OCI-LY7 (cell line): ENCODE results near the gene CD109.

Experiments used
- EZH2phosphoT487 ChIP-seq: fragments of 200-600 bp; sonication (generic); IDR thresholded peaks from 2 replicates; pipeline ENCODE4 v1.6.1; 2018; ENCODE audit warnings: low read depth, borderline replicate concordance, mild to moderate bottlenecking, mixed run types, antibody characterized with exemption, low read length, moderate library complexity, mixed read lengths
- TF ChIP-seq, protein P1 (sequence below): fragments of 200-600 bp; sonication (generic); conservative IDR thresholded peaks from 2 replicates; pipeline ENCODE4 v1.5.1; 2014; ENCODE audit warnings: mild to moderate bottlenecking, antibody characterized with exemption, low read length, moderate library complexity, mixed read lengths

DNA sequence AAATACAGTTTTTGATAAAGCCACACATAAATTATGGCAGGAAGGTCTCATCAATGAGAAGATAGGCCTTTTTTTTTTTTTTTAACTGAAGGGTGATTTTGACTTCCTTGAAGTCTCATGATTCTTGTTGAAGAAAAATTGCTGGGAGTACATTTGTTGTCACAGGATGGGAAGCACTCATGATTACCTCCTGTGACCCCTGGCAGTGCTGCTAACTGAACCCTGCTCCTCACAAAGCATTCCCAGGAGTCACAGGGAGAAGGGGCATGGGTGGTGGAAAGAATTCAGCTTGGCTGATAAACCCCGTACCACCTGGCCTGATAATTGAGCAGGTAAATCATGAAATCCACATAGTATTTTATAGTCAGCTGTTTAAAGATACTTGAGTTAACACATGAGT is 86.9 kb downstream of the CD109 start:
- TF ChIP-seq, protein P1, sequence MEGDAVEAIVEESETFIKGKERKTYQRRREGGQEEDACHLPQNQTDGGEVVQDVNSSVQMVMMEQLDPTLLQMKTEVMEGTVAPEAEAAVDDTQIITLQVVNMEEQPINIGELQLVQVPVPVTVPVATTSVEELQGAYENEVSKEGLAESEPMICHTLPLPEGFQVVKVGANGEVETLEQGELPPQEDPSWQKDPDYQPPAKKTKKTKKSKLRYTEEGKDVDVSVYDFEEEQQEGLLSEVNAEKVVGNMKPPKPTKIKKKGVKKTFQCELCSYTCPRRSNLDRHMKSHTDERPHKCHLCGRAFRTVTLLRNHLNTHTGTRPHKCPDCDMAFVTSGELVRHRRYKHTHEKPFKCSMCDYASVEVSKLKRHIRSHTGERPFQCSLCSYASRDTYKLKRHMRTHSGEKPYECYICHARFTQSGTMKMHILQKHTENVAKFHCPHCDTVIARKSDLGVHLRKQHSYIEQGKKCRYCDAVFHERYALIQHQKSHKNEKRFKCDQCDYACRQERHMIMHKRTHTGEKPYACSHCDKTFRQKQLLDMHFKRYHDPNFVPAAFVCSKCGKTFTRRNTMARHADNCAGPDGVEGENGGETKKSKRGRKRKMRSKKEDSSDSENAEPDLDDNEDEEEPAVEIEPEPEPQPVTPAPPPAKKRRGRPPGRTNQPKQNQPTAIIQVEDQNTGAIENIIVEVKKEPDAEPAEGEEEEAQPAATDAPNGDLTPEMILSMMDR, result no peak
- TF ChIP-seq EZH2phosphoT487, result no peak
